ENCODE results near the gene TTYH1. TPM values are rescaled to one million over a fixed set of nuclear protein-coding genes. Genes with fewer than 3 reads are reported as not detected.

The TTYH1 gene
- total and polyA plus RNA-seq, 9 donors = 0.25 to 34.2 (median 1.8) TPM

DNA sequence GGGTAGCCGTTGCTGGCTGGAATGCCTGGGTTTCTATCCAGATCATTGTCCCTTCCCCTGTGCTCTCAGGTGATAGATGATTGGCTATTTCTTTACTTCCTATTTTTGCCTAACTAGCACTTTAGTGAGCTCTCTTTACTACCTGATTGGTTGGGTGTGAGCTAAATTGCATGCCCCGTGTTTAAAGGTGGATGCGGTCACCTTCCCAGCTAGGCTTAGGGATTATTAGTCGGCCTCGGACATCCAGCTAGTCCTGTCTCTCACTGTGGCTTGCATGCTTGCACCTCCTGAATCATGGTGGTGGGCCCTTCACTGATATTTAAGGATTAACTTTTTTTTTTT, 10.1 kb downstream of the TTYH1 start:
- intact Hi-C loops (cut with DNase I) = no loop called here
- no peak overlapping the region for H3K27ac ChIP-seq
- TF ChIP-seq EP300 (IDR thresholded peaks at IDR 0.05) (no peak), POLR2A (IDR thresholded peaks at IDR 0.05) (no peak)
- TF ChIP-seq, protein P1, sequence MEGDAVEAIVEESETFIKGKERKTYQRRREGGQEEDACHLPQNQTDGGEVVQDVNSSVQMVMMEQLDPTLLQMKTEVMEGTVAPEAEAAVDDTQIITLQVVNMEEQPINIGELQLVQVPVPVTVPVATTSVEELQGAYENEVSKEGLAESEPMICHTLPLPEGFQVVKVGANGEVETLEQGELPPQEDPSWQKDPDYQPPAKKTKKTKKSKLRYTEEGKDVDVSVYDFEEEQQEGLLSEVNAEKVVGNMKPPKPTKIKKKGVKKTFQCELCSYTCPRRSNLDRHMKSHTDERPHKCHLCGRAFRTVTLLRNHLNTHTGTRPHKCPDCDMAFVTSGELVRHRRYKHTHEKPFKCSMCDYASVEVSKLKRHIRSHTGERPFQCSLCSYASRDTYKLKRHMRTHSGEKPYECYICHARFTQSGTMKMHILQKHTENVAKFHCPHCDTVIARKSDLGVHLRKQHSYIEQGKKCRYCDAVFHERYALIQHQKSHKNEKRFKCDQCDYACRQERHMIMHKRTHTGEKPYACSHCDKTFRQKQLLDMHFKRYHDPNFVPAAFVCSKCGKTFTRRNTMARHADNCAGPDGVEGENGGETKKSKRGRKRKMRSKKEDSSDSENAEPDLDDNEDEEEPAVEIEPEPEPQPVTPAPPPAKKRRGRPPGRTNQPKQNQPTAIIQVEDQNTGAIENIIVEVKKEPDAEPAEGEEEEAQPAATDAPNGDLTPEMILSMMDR (IDR thresholded peaks at IDR 0.05) = no peak
- DNase-seq = no peak
- H3K4me1 ChIP-seq (ENCODE audit: insufficient read depth) = peaks cover 3% of the 10 kb centered on the region
- no peaks in the 10 kb centered on the region for H3K27me3 ChIP-seq
- 63 to 69% (median 63%) methylated on average over 5 of the region's 5 CpGs for WGBS, 3 donors
- no peaks in the 10 kb centered on the region for H3K36me3 ChIP-seq
- no peak overlapping the region for H3K4me3 ChIP-seq
- no peaks in the 10 kb centered on the region for H3K9me3 ChIP-seq

DNA sequence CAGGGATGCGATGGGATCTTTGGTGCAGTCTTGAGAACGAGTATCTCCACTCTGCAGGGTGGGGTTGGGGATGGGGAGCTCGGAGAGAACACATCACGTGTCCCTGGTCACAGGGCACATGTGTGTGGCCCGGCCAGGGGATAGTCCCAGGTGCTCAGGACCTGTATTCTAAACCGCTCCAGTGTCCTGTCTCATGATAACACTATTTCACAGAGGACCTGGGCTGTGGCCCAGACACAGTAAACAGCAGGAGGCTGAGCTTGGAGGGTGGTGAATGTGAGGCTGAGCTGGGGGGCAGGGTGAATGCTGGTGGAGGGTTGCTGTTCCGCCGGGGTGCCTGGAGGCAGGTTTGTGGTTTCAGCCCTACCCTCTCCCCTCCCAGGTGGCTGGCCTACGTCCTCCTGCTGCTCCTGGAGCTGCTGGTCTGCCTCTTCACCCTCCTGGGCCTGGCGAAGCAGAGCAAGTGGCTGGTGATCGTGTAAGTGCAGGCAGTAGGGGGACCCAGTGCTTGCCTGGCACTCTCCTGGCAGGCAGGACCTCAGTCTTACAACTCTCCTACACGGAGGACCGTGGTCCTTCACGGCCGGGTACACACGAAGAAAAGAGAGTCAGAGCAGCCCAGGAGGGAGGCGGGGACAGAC, 11.1 kb downstream of the TTYH1 start:
- Histone ChIP-seq H3K4me3 (no peak overlapping the region), H3K27ac (no peak overlapping the region), H3K36me3 (no peaks in the 10 kb centered on the region), H3K9me3 (no peaks in the 10 kb centered on the region), H3K4me1 (ENCODE audit: insufficient read depth) (peaks cover 2% of the 10 kb centered on the region), H3K27me3 (no peaks in the 10 kb centered on the region)
- 49 to 65% (median 58%) methylated on average over 17 of the region's 17 CpGs for WGBS, 3 donors
- DNase-seq = no peak
- intact Hi-C loops (cut with DNase I) = no loop called here
- TF ChIP-seq EP300 (IDR thresholded peaks at IDR 0.05) = no peak
- no peak for TF ChIP-seq POLR2A (IDR thresholded peaks at IDR 0.05)
- TF ChIP-seq, protein P1 (IDR thresholded peaks at IDR 0.05) = no peak

DNA sequence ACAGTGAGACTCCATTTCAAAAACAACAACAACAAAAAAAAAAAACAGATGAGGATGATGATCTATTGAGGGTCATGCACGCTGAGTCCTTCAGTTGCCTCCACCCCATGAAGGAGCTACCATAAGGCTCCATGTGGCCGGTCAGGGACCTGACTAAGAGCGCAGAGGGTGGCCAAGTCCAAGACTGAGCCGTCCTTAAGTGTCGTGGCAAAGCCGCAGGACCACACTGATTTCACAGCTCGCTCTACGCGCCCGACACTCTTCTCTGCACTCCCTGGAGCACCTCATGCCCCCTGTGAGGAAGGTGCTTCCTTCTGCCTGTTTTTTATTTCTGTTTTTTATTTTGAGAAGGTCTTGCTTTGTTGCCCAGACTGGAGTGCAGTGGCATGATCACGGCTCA, 12.3 kb downstream of the TTYH1 start:
- DNase-seq = no peak
- H3K27me3 ChIP-seq = no peaks in the 10 kb centered on the region
- intact Hi-C loops (cut with DNase I) = no loop called here
- no peak overlapping the region for H3K27ac ChIP-seq
- no peaks in the 10 kb centered on the region for H3K36me3 ChIP-seq
- H3K9me3 ChIP-seq = no peaks in the 10 kb centered on the region
- WGBS, 3 donors = 70 to 82% (median 81%) methylated on average over 11 of the region's 11 CpGs
- TF ChIP-seq, protein P1 (IDR thresholded peaks at IDR 0.05) = no peak
- TF ChIP-seq EP300 (IDR thresholded peaks at IDR 0.05) = no peak
- TF ChIP-seq POLR2A (IDR thresholded peaks at IDR 0.05) = no peak
- H3K4me3 ChIP-seq = no peak overlapping the region
- H3K4me1 ChIP-seq (ENCODE audit: insufficient read depth) = peaks cover 2% of the 10 kb centered on the region

DNA sequence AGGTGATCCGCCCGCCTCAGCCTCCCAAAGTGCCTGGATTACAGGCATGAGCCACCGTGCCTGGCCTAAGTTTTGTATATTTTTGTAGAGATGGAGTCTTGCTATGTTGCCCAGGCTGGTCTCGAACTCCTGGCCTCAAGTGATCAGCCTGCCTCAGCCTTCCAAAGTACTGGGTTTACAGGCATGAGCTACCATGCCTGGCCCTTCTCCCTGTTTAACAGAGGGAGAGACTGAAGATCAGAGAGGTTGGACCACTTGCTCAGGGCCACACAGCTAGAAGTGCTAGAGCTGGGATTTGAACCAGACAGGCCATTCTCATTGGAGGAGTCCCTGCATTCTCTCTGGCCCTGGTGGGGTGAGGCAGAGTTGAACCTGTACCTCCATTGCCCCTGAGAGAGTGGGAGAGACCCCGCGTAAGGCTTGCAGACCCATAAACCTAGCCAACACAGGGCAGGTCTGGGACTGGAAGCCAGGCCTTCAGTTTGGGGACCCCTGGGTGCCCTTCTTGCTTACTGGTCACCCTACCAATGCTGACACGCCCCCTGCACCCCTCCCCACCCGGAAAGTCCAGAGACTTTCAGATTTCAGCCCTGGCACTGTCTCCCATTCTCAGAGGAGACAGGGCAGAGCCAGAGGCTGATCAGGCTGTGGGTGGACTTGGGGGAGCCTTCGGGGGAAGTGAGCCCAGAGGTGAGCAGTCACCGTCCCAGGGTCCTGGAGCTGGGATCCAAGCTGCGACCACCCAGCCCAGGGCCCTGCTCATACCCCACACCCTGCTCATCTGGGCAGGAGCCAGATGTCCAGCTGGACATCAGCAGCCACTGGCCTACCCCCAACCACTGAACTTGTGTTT, 13.3 kb downstream of the TTYH1 start:
- WGBS, 3 donors = 53 to 66% (median 59%) methylated on average over 8 to 11 of the region's 11 CpGs

More for the DNA sequence above, 13.3 kb downstream of the TTYH1 start:
- TF ChIP-seq, protein P1 (IDR thresholded peaks at IDR 0.05) = no peak
- TF ChIP-seq EP300 (IDR thresholded peaks at IDR 0.05) (no peak), POLR2A (IDR thresholded peaks at IDR 0.05) (no peak)
- Histone ChIP-seq H3K4me3 (no peak overlapping the region), H3K4me1 (ENCODE audit: insufficient read depth) (peaks cover 2% of the 10 kb centered on the region), H3K36me3 (no peaks in the 10 kb centered on the region), H3K27me3 (no peaks in the 10 kb centered on the region), H3K27ac (no peak overlapping the region), H3K9me3 (no peaks in the 10 kb centered on the region)
- no peak for DNase-seq
- intact Hi-C loops (cut with DNase I) = no loop called here
